Stimulated activated CD8-positive, alpha-beta memory T cell treated with anti-CD3 and anti-CD28 coated beads, Interleukin-4, amount 100 ng/mL, for 1 hour (primary cell): Measurements from ENCODE around the gene IL22.

Experiments
- DNase-seq, 2 donors: peaks; one replicate each; pipeline ENCODE4 v3.0.0-alpha.2; 2020; ENCODE audit warnings: low read depth in 2 of 2, low spot score in 1 of 2

IL22 gene

GRCh38 chr12:68264158-68264855 is 10.9 kb upstream of the IL22 start:
- no peak for DNase-seq

GRCh38 chr12:68263366-68263765 is 10.0 kb upstream of the IL22 start:
- no peak for DNase-seq

- DNase-seq, result no peak
Measured at GRCh38 chr12:68261896-68262295, 8.5 kb upstream of the IL22 start.

- DNase-seq, result no peak
Measured at GRCh38 chr12:68260153-68260552, 6.7 kb upstream of the IL22 start.

- no peak for DNase-seq
Measured at GRCh38 chr12:68259318-68259940, 6.0 kb upstream of the IL22 start.

- no peak for DNase-seq
Measured at GRCh38 chr12:68252077-68252476, 1.3 kb downstream of the IL22 start.

- no peak for DNase-seq
Measured at GRCh38 chr12:68250454-68250853, 3.0 kb downstream of the IL22 start.

- no peak for DNase-seq
Measured at GRCh38 chr12:68247785-68248184, 5.6 kb downstream of the IL22 start.

- no peak for DNase-seq
Measured at GRCh38 chr12:68246350-68246749, 7.1 kb downstream of the IL22 start.

- no peak for DNase-seq
Measured at GRCh38 chr12:68245180-68246021, 8.0 kb downstream of the IL22 start.

GRCh38 chr12:68242777-68243176 is 10.6 kb downstream of the IL22 start:
- no peak for DNase-seq

- no peak for DNase-seq
Measured at GRCh38 chr12:68240975-68241374, 12.4 kb downstream of the IL22 start.

- DNase-seq, result no peak
Measured at GRCh38 chr12:68240079-68240478, 13.3 kb downstream of the IL22 start.

GRCh38 chr12:68239309-68239982 is 14.0 kb downstream of the IL22 start:
- no peak for DNase-seq

- DNase-seq, result no peak
Measured at GRCh38 chr12:68237619-68238018, 15.8 kb downstream of the IL22 start.

GRCh38 chr12:68237078-68237477 is 16.3 kb downstream of the IL22 start:
- DNase-seq, result no peak

- no peak for DNase-seq
Measured at GRCh38 chr12:68236421-68237059, 16.9 kb downstream of the IL22 start.

GRCh38 chr12:68235576-68235975 is 17.8 kb downstream of the IL22 start:
- no peak for DNase-seq

- no peak for DNase-seq
Measured at GRCh38 chr12:68234140-68234539, 19.3 kb downstream of the IL22 start.

GRCh38 chr12:68233498-68233897 is 19.9 kb downstream of the IL22 start:
- no peak for DNase-seq

GRCh38 chr12:68231691-68232090 is 21.7 kb downstream of the IL22 start:
- DNase-seq, result no peak
